ENCODE data around the gene EXOC4.

DNA sequence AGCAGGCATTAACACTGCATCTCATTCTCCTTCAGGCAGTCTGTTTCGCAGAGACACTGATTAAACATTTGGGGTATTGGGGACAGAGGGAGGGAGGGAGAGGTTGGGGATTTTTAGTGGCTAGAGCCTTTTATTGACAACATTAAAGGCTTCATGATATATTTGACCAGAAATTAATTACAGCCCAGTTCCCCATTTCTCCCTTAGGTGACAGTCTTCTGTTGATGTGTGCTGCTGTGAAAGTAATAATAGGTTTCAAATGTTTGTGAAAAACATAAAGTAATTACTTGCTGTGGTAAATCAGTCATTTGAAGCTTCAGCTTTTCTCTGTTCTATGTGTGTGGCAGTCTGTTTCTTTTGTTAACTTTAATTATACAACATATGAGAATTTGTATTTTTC, 769.0 kb downstream of the EXOC4 start:
- TF ChIP-seq, protein P1, sequence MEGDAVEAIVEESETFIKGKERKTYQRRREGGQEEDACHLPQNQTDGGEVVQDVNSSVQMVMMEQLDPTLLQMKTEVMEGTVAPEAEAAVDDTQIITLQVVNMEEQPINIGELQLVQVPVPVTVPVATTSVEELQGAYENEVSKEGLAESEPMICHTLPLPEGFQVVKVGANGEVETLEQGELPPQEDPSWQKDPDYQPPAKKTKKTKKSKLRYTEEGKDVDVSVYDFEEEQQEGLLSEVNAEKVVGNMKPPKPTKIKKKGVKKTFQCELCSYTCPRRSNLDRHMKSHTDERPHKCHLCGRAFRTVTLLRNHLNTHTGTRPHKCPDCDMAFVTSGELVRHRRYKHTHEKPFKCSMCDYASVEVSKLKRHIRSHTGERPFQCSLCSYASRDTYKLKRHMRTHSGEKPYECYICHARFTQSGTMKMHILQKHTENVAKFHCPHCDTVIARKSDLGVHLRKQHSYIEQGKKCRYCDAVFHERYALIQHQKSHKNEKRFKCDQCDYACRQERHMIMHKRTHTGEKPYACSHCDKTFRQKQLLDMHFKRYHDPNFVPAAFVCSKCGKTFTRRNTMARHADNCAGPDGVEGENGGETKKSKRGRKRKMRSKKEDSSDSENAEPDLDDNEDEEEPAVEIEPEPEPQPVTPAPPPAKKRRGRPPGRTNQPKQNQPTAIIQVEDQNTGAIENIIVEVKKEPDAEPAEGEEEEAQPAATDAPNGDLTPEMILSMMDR (IDR thresholded peaks at IDR 0.05), result no peak
- no peak for TF ChIP-seq POLR2AphosphoS5 (IDR thresholded peaks at IDR 0.05)
